ENCODE measurements around the gene FMNL2. TPM values are rescaled to one million over a fixed set of nuclear protein-coding genes. Genes with fewer than 3 reads are reported as not detected.
A peak's percentile ranks its signal among the peaks of the same experiment; 100 is the strongest.

The FMNL2 gene
- total RNA-seq, 4 donors from 2014 or later = 6.7 to 17.2 (median 11.5) TPM

DNA sequence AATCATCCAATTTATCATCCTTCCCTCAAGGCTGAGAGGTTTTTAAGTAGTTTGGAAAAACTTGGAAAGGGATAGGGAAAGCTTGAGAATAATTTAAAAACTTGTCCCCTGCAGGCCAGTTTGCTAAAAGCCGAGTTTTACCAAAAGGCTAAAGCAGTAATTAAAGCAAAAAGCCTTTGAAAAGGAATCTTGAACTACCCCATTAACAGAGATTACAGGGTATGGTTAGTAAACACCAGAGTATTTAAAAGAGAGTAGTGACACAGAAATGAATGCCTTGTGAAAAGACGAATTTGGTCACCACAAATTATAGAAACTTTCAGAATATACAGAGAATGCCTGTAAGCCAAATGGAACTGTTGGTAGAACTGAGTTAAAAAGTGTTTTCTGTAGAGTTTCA lies 85.0 kb downstream of the FMNL2 start:
- H3K27ac ChIP-seq = peak overlapping the region in 3 of 4 donors; percentile 73 to 80 (median 78)
- in situ Hi-C loops (cut with MboI; ENCODE audit: low sequenced_read_pairs in 4 of 4) (loop anchor here in 1 of 4 donors (10.0 kb wide), 1 partner anchor 85 kb away; the partner anchor contains the start of gene FMNL2), intact Hi-C loops (cut with DNase I; ENCODE audit: low total_unique reads) (loop anchor here (5.0 kb wide), 1 partner anchor 228 kb away; no protein-coding TSS in a partner anchor)
- DNase-seq (no peak), ATAC-seq (no peak)
- TF ChIP-seq CTCF (IDR thresholded peaks at IDR 0.05 in 4 of 5, conservative IDR thresholded peaks at IDR 0.05 in 1 of 5) (no peak), POLR2A (IDR thresholded peaks at IDR 0.05) (no peak)
- no peaks in the 10 kb centered on the region for H3K36me3 ChIP-seq
- no peaks in the 10 kb centered on the region for H3K27me3 ChIP-seq
- no peak overlapping the region for H3K4me3 ChIP-seq
- peaks cover 62 to 71% of the 10 kb centered on the region in 2 donors for H3K4me1 ChIP-seq
- H3K9me3 ChIP-seq = no peaks in the 10 kb centered on the region

DNA sequence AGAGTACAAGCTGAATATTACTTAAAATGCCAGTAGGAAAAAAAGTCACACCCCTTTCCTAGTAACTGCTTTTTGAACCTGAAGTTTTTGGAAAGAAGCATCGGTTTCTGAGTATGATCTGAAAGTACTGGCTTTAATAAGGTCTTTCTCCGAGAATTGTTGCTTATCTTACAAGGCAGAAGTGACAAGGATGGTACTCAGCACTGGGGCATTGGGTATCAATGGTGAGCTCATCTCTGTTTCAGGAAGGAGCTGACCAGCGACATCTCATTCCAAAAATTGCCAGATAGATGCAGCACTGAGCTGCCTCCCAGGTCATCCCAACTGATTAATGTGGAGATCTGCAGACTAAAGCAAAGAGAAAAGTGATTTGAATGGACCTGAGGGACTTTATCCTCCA lies 85.4 kb downstream of the FMNL2 start:
- ATAC-seq (peak in 1 of 2 donors; percentile 24), DNase-seq (no peak)
- in situ Hi-C loops (cut with MboI; ENCODE audit: low sequenced_read_pairs in 4 of 4) = no loop called here
- H3K27me3 ChIP-seq = no peaks in the 10 kb centered on the region
- H3K4me3 ChIP-seq = no peak overlapping the region
- no peak for TF ChIP-seq CTCF (IDR thresholded peaks at IDR 0.05 in 4 of 5, conservative IDR thresholded peaks at IDR 0.05 in 1 of 5)
- TF ChIP-seq POLR2A (IDR thresholded peaks at IDR 0.05) = no peak
- intact Hi-C loops (cut with DNase I; ENCODE audit: low total_unique reads) = no loop called here
- H3K27ac ChIP-seq = peak overlapping the region in 3 of 4 donors; percentile 73 to 80 (median 78)
- peaks cover 62 to 72% of the 10 kb centered on the region in 2 donors for H3K4me1 ChIP-seq
- no peaks in the 10 kb centered on the region for H3K36me3 ChIP-seq
- no peaks in the 10 kb centered on the region for H3K9me3 ChIP-seq

DNA sequence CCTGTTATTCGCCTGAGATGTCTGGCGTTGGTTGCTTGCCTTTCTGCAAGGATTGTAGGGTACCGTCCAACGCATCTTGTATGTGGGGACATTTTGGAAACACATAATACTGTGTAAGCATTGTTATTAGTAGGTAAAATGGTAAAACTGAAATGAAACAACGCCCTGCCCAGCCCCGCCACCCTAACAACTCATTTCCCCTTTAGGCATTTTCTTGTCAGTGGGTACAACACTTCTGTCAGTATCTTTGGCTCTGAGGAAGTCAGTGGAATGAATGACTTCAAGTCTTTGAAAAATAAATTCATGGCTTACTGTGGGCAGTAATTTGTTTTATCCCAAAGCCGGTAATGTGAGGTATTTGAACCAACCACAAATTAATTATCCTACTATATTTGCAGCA lies 86.0 kb downstream of the FMNL2 start:
- in situ Hi-C loops (cut with MboI; ENCODE audit: low sequenced_read_pairs in 4 of 4) = no loop called here
- H3K27ac ChIP-seq = peak overlapping the region; percentile 62 to 80 (median 76)
- DNase-seq (no peak), ATAC-seq (no peak)
- no peaks in the 10 kb centered on the region for H3K36me3 ChIP-seq
- TF ChIP-seq POLR2A (IDR thresholded peaks at IDR 0.05) (no peak), CTCF (IDR thresholded peaks at IDR 0.05 in 4 of 5, conservative IDR thresholded peaks at IDR 0.05 in 1 of 5) (no peak)
- peaks cover 62 to 70% of the 10 kb centered on the region in 2 donors for H3K4me1 ChIP-seq
- intact Hi-C loops (cut with DNase I; ENCODE audit: low total_unique reads) = no loop called here
- H3K9me3 ChIP-seq = no peaks in the 10 kb centered on the region
- no peak overlapping the region for H3K4me3 ChIP-seq
- no peaks in the 10 kb centered on the region for H3K27me3 ChIP-seq

GRCh38 chr2:152421521-152422370 lies 86.8 kb downstream of the FMNL2 start:
- Histone ChIP-seq H3K4me3 (no peak overlapping the region), H3K36me3 (no peaks in the 10 kb centered on the region), H3K4me1 (peaks cover 60 to 73% of the 10 kb centered on the region in 2 donors), H3K27me3 (no peaks in the 10 kb centered on the region), H3K9me3 (no peaks in the 10 kb centered on the region), H3K27ac (peak overlapping the region; percentile 62 to 80 (median 76))
- ATAC-seq (peak; percentile 85 to 87), DNase-seq (peak; percentile 53)
- intact Hi-C loops (cut with DNase I; ENCODE audit: low total_unique reads) = no loop called here
- in situ Hi-C loops (cut with MboI; ENCODE audit: low sequenced_read_pairs in 4 of 4) = no loop called here
- TF ChIP-seq POLR2A (IDR thresholded peaks at IDR 0.05) (peak; percentile 17 to 38), CTCF (IDR thresholded peaks at IDR 0.05 in 4 of 5, conservative IDR thresholded peaks at IDR 0.05 in 1 of 5) (no peak)

Measured in gastrocnemius medialis (tissue), 4 donors.